BJ (cell line): Measurements from ENCODE around the gene RPAP2. TPM values are rescaled to one million over a fixed set of nuclear protein-coding genes. Genes with fewer than 3 reads are reported as not detected.
"Not testable (repeated sequence)": the region's sequence is repeated elsewhere in the genome, so short reads cannot be mapped to it uniquely, and the experiment has no call there.

Experiments
- CTCF ChIA-PET: fragments of 350-600 bp; formaldehyde crosslinking; extraction: SDS; loops from one replicate; lab custom pipeline; 2021; ENCODE audit warnings: antibody characterized with exemption, inconsistent platforms; lab: Yijun Ruan, JAX
- POLR2A ChIA-PET: fragments of 300-600 bp; sonication (Branson Sonifier 250); formaldehyde crosslinking; extraction: SDS; loops from one replicate; lab custom pipeline; 2021; ENCODE audit warnings: antibody characterized with exemption; lab: Charles Lee
- DNase-seq: peaks from one replicate; pipeline ENCODE4 v3.0.0-alpha.2; 2011; ENCODE audit warnings: low read depth
- H3K27me3 ChIP-seq: 2 replicates; pipeline ENCODE4 v1.6.0; 2011; ENCODE audit warnings: low read length; ENCODE audit not compliant: control insufficient read depth, insufficient read depth
- H3K36me3 ChIP-seq: 2 replicates; pipeline ENCODE4 v1.5.1; 2011; ENCODE audit warnings: low read length; ENCODE audit not compliant: control insufficient read depth, insufficient read depth
- H3K4me3 ChIP-seq: 2 replicates; pipeline ENCODE4 v1.5.1; 2011; ENCODE audit warnings: low read depth, mild to moderate bottlenecking, control low read depth, low read length
- CTCF ChIP-seq: IDR thresholded peaks from 2 replicates; pipeline ENCODE4 v1.5.1; 2011; ENCODE audit warnings: low read depth, mild to moderate bottlenecking, control low read depth, inconsistent platforms, low read length, moderate library complexity; ENCODE audit not compliant: insufficient read depth
- polyA plus RNA-seq: library from polyadenylated mRNA; depleted of rRNA; stranded (reverse); fragments of >200 nt; gene quantifications from 2 replicates; pipeline ENCODE4 v1.2.3, GENCODE V29; 2011

The RPAP2 gene
- polyA plus RNA-seq, 1 experiment: 4.0 TPM

- Histone ChIP-seq H3K36me3 (peaks cover 3% of the 10 kb centered on the region), H3K27me3 (no peaks in the 10 kb centered on the region), H3K4me3 (no peak overlapping the region)
- no peak for DNase-seq
- ChIA-PET POLR2A (no interaction called here), CTCF (interaction anchor here (0.8 kb wide), 1 partner anchor 277 kb away, joined by 3 read pairs; no protein-coding TSS in a partner anchor)
- TF ChIP-seq CTCF: no peak
Measured at GRCh38 chr1:92274939-92275338, 23.9 kb upstream of the RPAP2 start.

GRCh38 chr1:92276082-92276481 lies 22.8 kb upstream of the RPAP2 start:
- ChIA-PET POLR2A (no interaction called here), CTCF (no interaction called here)
- H3K4me3 ChIP-seq: no peak overlapping the region
- H3K27me3 ChIP-seq: no peaks in the 10 kb centered on the region
- no peak for DNase-seq
- no peak for TF ChIP-seq CTCF
- H3K36me3 ChIP-seq: peaks cover 3% of the 10 kb centered on the region

GRCh38 chr1:92277105-92277723 lies 21.6 kb upstream of the RPAP2 start:
- Histone ChIP-seq H3K27me3 (no peaks in the 10 kb centered on the region), H3K4me3 (no peak overlapping the region), H3K36me3 (peaks cover 1% of the 10 kb centered on the region)
- ChIA-PET CTCF (no interaction called here), POLR2A (no interaction called here)
- TF ChIP-seq CTCF: no peak
- DNase-seq: no peak

GRCh38 chr1:92279781-92280180 lies 19.1 kb upstream of the RPAP2 start:
- POLR2A ChIA-PET, H3K36me3 ChIP-seq, DNase-seq, H3K27me3 ChIP-seq, H3K4me3 ChIP-seq: not testable (repeated sequence)
- CTCF ChIA-PET: interaction anchor here (1.8 kb wide), 1 partner anchor 11 kb away, joined by 4 read pairs; no protein-coding TSS in a partner anchor

- H3K27me3 ChIP-seq, H3K4me3 ChIP-seq, POLR2A ChIA-PET, H3K36me3 ChIP-seq, CTCF ChIA-PET, DNase-seq: not testable (repeated sequence)
Measured at GRCh38 chr1:92281411-92281810, 17.4 kb upstream of the RPAP2 start.

GRCh38 chr1:92291372-92291999 lies 7.4 kb upstream of the RPAP2 start:
- TF ChIP-seq CTCF: peak; percentile 79
- ChIA-PET POLR2A (no interaction called here), CTCF (interaction anchor here (0.6 to 2.1 kb wide), 28 partner anchors 12 to 785 kb away, joined by 3 to 43 read pairs (median 4); no protein-coding TSS in a partner anchor)
- H3K36me3 ChIP-seq: no peaks in the 10 kb centered on the region
- no peak for DNase-seq
- H3K27me3 ChIP-seq: no peaks in the 10 kb centered on the region
- no peak overlapping the region for H3K4me3 ChIP-seq
